Measurements from ENCODE around the gene TRIM31. TPM values are rescaled to one million over a fixed set of nuclear protein-coding genes. Genes with fewer than 3 reads are reported as not detected.
A peak's percentile ranks its signal among the peaks of the same experiment; 100 is the strongest.
"Not testable (repeated sequence)": the region's sequence is repeated elsewhere in the genome, so short reads cannot be mapped to it uniquely, and the experiment has no call there.

The TRIM31 gene
- total and polyA plus RNA-seq, 3 experiments from 2014 or later = not detected

DNA sequence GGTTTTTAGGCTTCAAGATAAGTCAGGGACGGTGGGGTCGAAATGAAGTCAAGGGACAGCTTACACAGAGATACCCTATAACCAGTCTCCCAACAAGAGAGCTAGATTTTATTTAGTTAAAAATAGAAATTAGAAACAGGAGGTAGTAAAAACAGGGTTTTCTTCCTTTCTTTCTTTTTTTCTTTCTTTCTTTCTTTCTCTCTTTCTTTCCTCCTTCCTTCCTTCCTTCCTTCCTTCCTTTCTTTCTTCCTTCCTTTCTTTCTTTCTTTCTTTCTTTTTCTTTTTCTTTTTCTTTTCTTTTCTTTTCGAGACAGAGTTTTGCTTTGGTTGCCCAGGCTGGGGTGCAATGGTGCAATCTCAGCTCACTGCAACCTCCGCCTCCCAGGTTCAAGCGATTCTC is 5.8 kb upstream of the TRIM31 start:
- H3K4me1 Mint-ChIP-seq; DNase-seq; H3K27me3 ChIP-seq (ENCODE audit: insufficient read depth, low read length, poor library complexity, severe bottlenecking); H3K4me1 ChIP-seq (ENCODE audit: insufficient read depth, low read length); H3K27ac ChIP-seq (ENCODE audit: low read depth, low read length); POLR2A ChIA-PET; H3K36me3 Mint-ChIP-seq; H3K9me3 ChIP-seq (ENCODE audit: low read length); H3K36me3 ChIP-seq (ENCODE audit: insufficient read depth, low read length); H3K9me3 Mint-ChIP-seq; H3K4me3 Mint-ChIP-seq; H3K4me3 ChIP-seq (ENCODE audit: low read length): not testable (repeated sequence)
- H3K27me3 Mint-ChIP-seq = peaks cover 6 to 57% of the 10 kb centered on the region in 2 donors
- CTCF ChIA-PET = interaction anchor here (2.1 kb wide), 1 partner anchor 15 kb away, joined by 6 read pairs; no protein-coding TSS in a partner anchor
- H3K27ac Mint-ChIP-seq = peak overlapping the region in 1 of 8 donors; percentile 24

GRCh38 chr6:30116724-30117123 is 3.8 kb upstream of the TRIM31 start:
- Mint-ChIP-seq H3K36me3 (no peaks in the 10 kb centered on the region), H3K9me3 (no peaks in the 10 kb centered on the region), H3K4me3 (no peak overlapping the region), H3K4me1 (no peaks in the 10 kb centered on the region), H3K27ac (no peak overlapping the region), H3K27me3 (peaks cover 11 to 61% of the 10 kb centered on the region in 2 donors)
- no peaks in the 10 kb centered on the region for H3K9me3 ChIP-seq (ENCODE audit: low read length)
- H3K27me3 ChIP-seq (ENCODE audit: insufficient read depth, low read length, poor library complexity, severe bottlenecking) = no peaks in the 10 kb centered on the region
- DNase-seq = no peak
- ChIA-PET POLR2A (no interaction called here), CTCF (interaction anchor here (1.1 kb wide), 1 partner anchor 13 kb away, joined by 6 read pairs; no protein-coding TSS in a partner anchor)
- H3K4me1 ChIP-seq (ENCODE audit: insufficient read depth, low read length) = no peaks in the 10 kb centered on the region
- H3K36me3 ChIP-seq (ENCODE audit: insufficient read depth, low read length) = no peaks in the 10 kb centered on the region
- H3K4me3 ChIP-seq (ENCODE audit: low read length) = no peak overlapping the region
- H3K27ac ChIP-seq (ENCODE audit: low read depth, low read length) = no peak overlapping the region

DNA sequence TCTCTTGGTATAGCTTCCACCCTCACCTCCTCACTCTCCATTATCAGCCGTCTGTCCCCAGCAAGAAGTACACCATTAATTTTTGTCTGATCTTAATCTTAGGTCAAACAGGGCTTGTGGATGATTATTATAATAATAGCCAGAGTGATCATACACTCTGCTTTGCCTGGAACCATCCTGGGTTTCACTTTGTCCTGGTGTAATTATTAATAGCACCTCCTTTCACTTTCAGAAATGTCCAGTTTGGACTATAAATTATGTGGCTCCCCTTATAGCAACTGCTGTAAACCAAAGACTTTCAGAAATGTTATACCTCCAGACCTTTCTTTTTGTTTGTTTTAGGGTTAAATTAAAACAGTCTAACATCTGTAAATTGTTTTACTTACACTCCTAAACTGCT is 951 bp upstream of the TRIM31 start:
- Histone ChIP-seq H3K9me3 (ENCODE audit: low read length) (no peaks in the 10 kb centered on the region), H3K27ac (ENCODE audit: low read depth, low read length) (no peak overlapping the region), H3K4me1 (ENCODE audit: insufficient read depth, low read length) (no peaks in the 10 kb centered on the region), H3K36me3 (ENCODE audit: insufficient read depth, low read length) (no peaks in the 10 kb centered on the region), H3K27me3 (ENCODE audit: insufficient read depth, low read length, poor library complexity, severe bottlenecking) (no peaks in the 10 kb centered on the region), H3K4me3 (ENCODE audit: low read length) (no peak overlapping the region)
- no peak overlapping the region for H3K27ac Mint-ChIP-seq
- no peaks in the 10 kb centered on the region for H3K4me1 Mint-ChIP-seq
- DNase-seq = no peak
- peaks cover 28 to 61% of the 10 kb centered on the region in 2 donors for H3K27me3 Mint-ChIP-seq
- ChIA-PET POLR2A (no interaction called here), CTCF (interaction anchor here (1.2 kb wide), 1 partner anchor 18 kb away, joined by 4 read pairs; no protein-coding TSS in a partner anchor)
- no peak overlapping the region for H3K4me3 Mint-ChIP-seq
- no peaks in the 10 kb centered on the region for H3K36me3 Mint-ChIP-seq
- H3K9me3 Mint-ChIP-seq = no peaks in the 10 kb centered on the region

DNA sequence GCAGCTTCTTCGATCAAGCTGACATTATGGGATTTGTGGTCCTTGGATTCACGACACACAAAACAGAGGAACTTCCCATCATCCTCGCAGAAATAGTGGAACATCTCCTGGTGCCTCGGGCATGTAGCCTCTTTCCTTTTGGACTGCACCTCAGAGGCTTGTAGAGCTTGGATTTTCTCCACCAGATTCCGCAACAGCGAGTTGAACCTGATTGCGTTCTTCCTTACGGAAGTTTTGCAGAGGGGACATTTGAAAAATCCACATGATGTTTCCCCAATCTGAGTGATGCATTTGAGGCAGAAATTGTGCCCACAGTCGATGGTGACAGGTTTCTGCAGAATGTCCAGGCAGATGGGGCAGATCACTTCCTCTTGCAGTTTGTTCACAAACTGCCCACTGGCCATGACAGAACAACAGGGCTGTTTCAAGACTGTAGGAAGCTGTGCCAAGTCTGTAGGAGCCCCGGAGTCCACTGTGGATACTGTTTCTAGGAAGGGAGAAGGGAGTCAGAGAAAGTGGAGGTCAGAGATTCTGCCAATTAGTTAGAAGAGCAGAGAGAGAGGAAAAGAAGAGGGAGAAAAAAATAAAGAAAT is 392 bp downstream of the TRIM31 start:
- Histone ChIP-seq H3K4me1 (ENCODE audit: insufficient read depth, low read length) (no peaks in the 10 kb centered on the region), H3K27ac (ENCODE audit: low read depth, low read length) (no peak overlapping the region), H3K4me3 (ENCODE audit: low read length) (no peak overlapping the region), H3K9me3 (ENCODE audit: low read length) (no peaks in the 10 kb centered on the region), H3K36me3 (ENCODE audit: insufficient read depth, low read length) (no peaks in the 10 kb centered on the region), H3K27me3 (ENCODE audit: insufficient read depth, low read length, poor library complexity, severe bottlenecking) (no peaks in the 10 kb centered on the region)
- Mint-ChIP-seq H3K36me3 (no peaks in the 10 kb centered on the region), H3K27me3 (peaks cover 40 to 66% of the 10 kb centered on the region in 2 donors), H3K4me1 (no peaks in the 10 kb centered on the region), H3K9me3 (no peaks in the 10 kb centered on the region), H3K27ac (peak overlapping the region in 1 of 8 donors; percentile 64), H3K4me3 (no peak overlapping the region)
- DNase-seq = no peak
- ChIA-PET CTCF (interaction anchor here (1.2 kb wide), 1 partner anchor 19 kb away, joined by 4 read pairs; no protein-coding TSS in a partner anchor), POLR2A (no interaction called here)

GRCh38 chr6:30111266-30111856 is 1.5 kb downstream of the TRIM31 start:
- no peaks in the 10 kb centered on the region for H3K4me1 ChIP-seq (ENCODE audit: insufficient read depth, low read length)
- ChIA-PET POLR2A (no interaction called here), CTCF (interaction anchor here (0.8 to 1.3 kb wide), 2 partner anchors 20 to 22 kb away, joined by 3 to 5 read pairs; no protein-coding TSS in a partner anchor)
- H3K9me3 ChIP-seq (ENCODE audit: low read length) = no peaks in the 10 kb centered on the region
- H3K4me3 ChIP-seq (ENCODE audit: low read length) = no peak overlapping the region
- peaks cover 42 to 76% of the 10 kb centered on the region in 2 donors for H3K27me3 Mint-ChIP-seq
- H3K36me3 Mint-ChIP-seq = no peaks in the 10 kb centered on the region
- H3K27ac Mint-ChIP-seq = peak overlapping the region in 1 of 8 donors; percentile 26
- no peak overlapping the region for H3K27ac ChIP-seq (ENCODE audit: low read depth, low read length)
- no peaks in the 10 kb centered on the region for H3K36me3 ChIP-seq (ENCODE audit: insufficient read depth, low read length)
- no peaks in the 10 kb centered on the region for H3K4me1 Mint-ChIP-seq
- no peaks in the 10 kb centered on the region for H3K9me3 Mint-ChIP-seq
- H3K4me3 Mint-ChIP-seq = no peak overlapping the region
- H3K27me3 ChIP-seq (ENCODE audit: insufficient read depth, low read length, poor library complexity, severe bottlenecking) = no peaks in the 10 kb centered on the region
- DNase-seq = no peak

DNA sequence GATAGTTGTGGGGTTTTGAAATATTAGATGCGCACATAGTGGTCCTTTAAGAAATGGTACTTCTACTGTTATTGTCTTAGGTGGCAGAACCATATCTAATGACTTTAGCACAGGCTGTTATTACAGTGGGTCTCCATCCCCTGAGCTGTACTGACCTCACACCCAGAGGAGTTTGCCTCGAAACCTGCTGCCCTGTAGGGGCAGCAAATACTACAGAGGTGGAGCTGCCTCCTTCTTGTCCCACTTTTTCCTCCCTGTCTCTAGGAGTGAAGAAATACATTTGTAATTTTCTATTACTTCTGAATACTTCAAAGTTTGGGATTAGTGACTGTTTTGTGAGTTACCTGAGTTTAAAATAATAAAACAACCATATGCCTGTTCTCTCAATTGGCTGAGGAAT is 8.2 kb downstream of the TRIM31 start:
- Histone ChIP-seq H3K27ac (ENCODE audit: low read depth, low read length) (no peak overlapping the region), H3K4me1 (ENCODE audit: insufficient read depth, low read length) (peaks cover 34% of the 10 kb centered on the region), H3K9me3 (ENCODE audit: low read length) (no peaks in the 10 kb centered on the region), H3K4me3 (ENCODE audit: low read length) (no peak overlapping the region), H3K27me3 (ENCODE audit: insufficient read depth, low read length, poor library complexity, severe bottlenecking) (peaks cover 16% of the 10 kb centered on the region), H3K36me3 (ENCODE audit: insufficient read depth, low read length) (no peaks in the 10 kb centered on the region)
- peak overlapping the region in 1 of 7 donors; percentile 62 for H3K4me3 Mint-ChIP-seq
- H3K9me3 Mint-ChIP-seq = no peaks in the 10 kb centered on the region
- no peak for DNase-seq
- POLR2A ChIA-PET = no interaction called here
- no peaks in the 10 kb centered on the region for H3K36me3 Mint-ChIP-seq
- CTCF ChIA-PET = interaction anchor here (0.9 to 8.1 kb wide), 2 partner anchors 29 to 206 kb away, joined by 3 to 182 read pairs; partner anchors contain the start of gene TRIM40
- no peak overlapping the region for H3K27ac Mint-ChIP-seq
- peaks cover 36 to 57% of the 10 kb centered on the region in 2 donors for H3K27me3 Mint-ChIP-seq
- H3K4me1 Mint-ChIP-seq = peaks cover 32 to 38% (median 36%) of the 10 kb centered on the region in 3 donors

DNA sequence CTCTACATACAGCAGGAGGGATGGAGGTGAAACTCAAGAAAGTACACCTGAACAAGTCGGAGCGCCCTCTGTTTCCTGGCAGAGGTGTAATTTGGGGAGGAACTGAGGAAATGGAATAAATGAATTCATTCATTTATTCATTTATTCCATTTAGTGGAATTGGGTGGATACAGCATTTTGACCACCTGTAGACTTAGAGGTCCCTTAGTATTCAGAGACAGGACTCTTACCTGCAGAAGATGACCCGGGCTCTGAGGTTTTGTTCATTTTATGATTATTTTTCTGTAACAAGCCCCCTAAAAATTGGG is 9.1 kb downstream of the TRIM31 start:
- Histone ChIP-seq H3K27ac (ENCODE audit: low read depth, low read length) (no peak overlapping the region), H3K27me3 (ENCODE audit: insufficient read depth, low read length, poor library complexity, severe bottlenecking) (peaks cover 21% of the 10 kb centered on the region), H3K36me3 (ENCODE audit: insufficient read depth, low read length) (no peaks in the 10 kb centered on the region), H3K4me1 (ENCODE audit: insufficient read depth, low read length) (peaks cover 34% of the 10 kb centered on the region), H3K9me3 (ENCODE audit: low read length) (no peaks in the 10 kb centered on the region), H3K4me3 (ENCODE audit: low read length) (peak overlapping the region; percentile 58)
- Mint-ChIP-seq H3K27me3 (peaks cover 39 to 62% of the 10 kb centered on the region in 2 donors), H3K36me3 (no peaks in the 10 kb centered on the region), H3K4me1 (peaks cover 33 to 39% (median 38%) of the 10 kb centered on the region in 3 donors), H3K9me3 (no peaks in the 10 kb centered on the region), H3K4me3 (peak overlapping the region; percentile 81 to 93 (median 88)), H3K27ac (peak overlapping the region in 1 of 8 donors; percentile 58)
- POLR2A ChIA-PET = interaction anchor here (0.5 kb wide), 1 partner anchor 9 kb away, joined by 3 read pairs; no protein-coding TSS in a partner anchor
- DNase-seq = no peak
- CTCF ChIA-PET = interaction anchor here (0.7 to 8.1 kb wide), 15 partner anchors 9 to 1663 kb away, joined by 3 to 182 read pairs (median 6); partner anchors contain the start of genes POLR1H, PPP1R11 and TRIM40
